ENCODE results near the gene MAPK10.

MAPK10 gene

GRCh38 chr4:86367577-86367976 lies 7.7 kb upstream of the MAPK10 start:
- TF ChIP-seq ZFX (IDR thresholded peaks at IDR 0.05) (no peak), CTCF (conservative IDR thresholded peaks at IDR 0.05) (no peak)

GRCh38 chr4:86366920-86367319 lies 7.1 kb upstream of the MAPK10 start:
- TF ChIP-seq CTCF (conservative IDR thresholded peaks at IDR 0.05): no peak
- no peak for TF ChIP-seq ZFX (IDR thresholded peaks at IDR 0.05)
- H3K27ac ChIP-seq: no peak overlapping the region

More at GRCh38 chr4:86367577-86367976, 7.7 kb upstream of the MAPK10 start:
- no peak overlapping the region for H3K27ac ChIP-seq

GRCh38 chr4:86362510-86362909 lies 2.7 kb upstream of the MAPK10 start:
- H3K27ac ChIP-seq: no peak overlapping the region
- TF ChIP-seq ZFX (IDR thresholded peaks at IDR 0.05) (no peak), CTCF (conservative IDR thresholded peaks at IDR 0.05) (no peak)

GRCh38 chr4:86358257-86358656 lies 1.6 kb downstream of the MAPK10 start:
- no peak overlapping the region for H3K27ac ChIP-seq
- TF ChIP-seq ZFX (IDR thresholded peaks at IDR 0.05): no peak
- TF ChIP-seq CTCF (conservative IDR thresholded peaks at IDR 0.05): no peak

GRCh38 chr4:86357608-86358007 lies 2.2 kb downstream of the MAPK10 start:
- H3K27ac ChIP-seq: no peak overlapping the region
- TF ChIP-seq CTCF (conservative IDR thresholded peaks at IDR 0.05) (no peak), ZFX (IDR thresholded peaks at IDR 0.05) (no peak)

GRCh38 chr4:86356425-86357210 lies 3.2 kb downstream of the MAPK10 start:
- no peak for TF ChIP-seq CTCF (conservative IDR thresholded peaks at IDR 0.05)
- no peak for TF ChIP-seq ZFX (IDR thresholded peaks at IDR 0.05)
- no peak overlapping the region for H3K27ac ChIP-seq

- TF ChIP-seq ZFX (IDR thresholded peaks at IDR 0.05) (no peak), CTCF (conservative IDR thresholded peaks at IDR 0.05) (no peak)
Observed at GRCh38 chr4:86354390-86354789, 5.5 kb downstream of the MAPK10 start.

More at GRCh38 chr4:86354390-86354789, 5.5 kb downstream of the MAPK10 start:
- no peak overlapping the region for H3K27ac ChIP-seq

Measured in C4-2B (cell line).